ENCODE measurements around the gene SFMBT2.

Gene SFMBT2

DNA sequence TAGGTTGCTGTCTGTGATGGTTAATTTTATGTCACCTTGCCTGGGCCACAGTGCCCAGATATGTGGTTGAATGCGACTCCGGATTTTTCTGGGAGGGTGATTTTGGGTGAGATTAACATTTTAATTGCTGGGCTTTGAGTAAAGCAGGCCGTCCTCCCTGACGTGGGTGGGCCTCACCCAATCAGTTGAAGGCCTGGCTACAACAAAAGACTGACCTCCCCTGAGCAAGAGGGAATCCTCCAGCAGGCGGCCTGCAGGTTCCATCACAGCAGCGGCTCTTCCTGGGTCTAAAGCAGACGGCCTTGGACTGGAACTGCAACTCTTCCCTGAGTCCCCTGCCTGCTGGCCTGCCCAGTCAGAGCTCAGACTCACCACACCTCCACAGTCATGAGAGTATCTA, 114.2 kb downstream of the SFMBT2 start:
- TF ChIP-seq, protein P1, sequence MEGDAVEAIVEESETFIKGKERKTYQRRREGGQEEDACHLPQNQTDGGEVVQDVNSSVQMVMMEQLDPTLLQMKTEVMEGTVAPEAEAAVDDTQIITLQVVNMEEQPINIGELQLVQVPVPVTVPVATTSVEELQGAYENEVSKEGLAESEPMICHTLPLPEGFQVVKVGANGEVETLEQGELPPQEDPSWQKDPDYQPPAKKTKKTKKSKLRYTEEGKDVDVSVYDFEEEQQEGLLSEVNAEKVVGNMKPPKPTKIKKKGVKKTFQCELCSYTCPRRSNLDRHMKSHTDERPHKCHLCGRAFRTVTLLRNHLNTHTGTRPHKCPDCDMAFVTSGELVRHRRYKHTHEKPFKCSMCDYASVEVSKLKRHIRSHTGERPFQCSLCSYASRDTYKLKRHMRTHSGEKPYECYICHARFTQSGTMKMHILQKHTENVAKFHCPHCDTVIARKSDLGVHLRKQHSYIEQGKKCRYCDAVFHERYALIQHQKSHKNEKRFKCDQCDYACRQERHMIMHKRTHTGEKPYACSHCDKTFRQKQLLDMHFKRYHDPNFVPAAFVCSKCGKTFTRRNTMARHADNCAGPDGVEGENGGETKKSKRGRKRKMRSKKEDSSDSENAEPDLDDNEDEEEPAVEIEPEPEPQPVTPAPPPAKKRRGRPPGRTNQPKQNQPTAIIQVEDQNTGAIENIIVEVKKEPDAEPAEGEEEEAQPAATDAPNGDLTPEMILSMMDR (IDR thresholded peaks at IDR 0.05; ENCODE audit: low read length, missing control alignments) = no peak

DNA sequence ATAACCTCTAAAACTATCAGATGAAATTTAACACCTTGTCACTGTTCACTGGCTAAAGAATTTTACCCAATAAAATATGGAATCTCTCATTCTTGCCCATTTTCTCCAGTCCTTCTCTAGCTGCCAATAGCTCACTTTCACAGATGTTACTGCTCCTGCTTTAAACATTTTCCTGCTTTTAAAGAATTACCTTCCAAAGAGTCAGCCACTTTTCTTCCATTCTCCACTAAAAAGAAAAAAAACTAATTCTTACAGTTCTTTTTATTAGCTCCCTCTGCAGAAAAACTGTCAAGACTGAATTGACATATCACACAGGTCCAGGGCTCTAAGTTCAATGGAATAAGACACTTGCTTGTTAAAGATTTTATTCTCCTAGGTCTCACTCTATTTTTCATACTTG, 114.8 kb downstream of the SFMBT2 start:
- H3K4me3 ChIP-seq (replicated peaks; ENCODE audit: low read depth, low read length) = no peak overlapping the region
- no peak for DNase-seq (ENCODE audit: low read depth)
- TF ChIP-seq, protein P1 (IDR thresholded peaks at IDR 0.05; ENCODE audit: low read length, missing control alignments) = no peak

More for the DNA sequence above, 114.2 kb downstream of the SFMBT2 start:
- no peak for DNase-seq (ENCODE audit: low read depth)
- no peak overlapping the region for H3K4me3 ChIP-seq (replicated peaks; ENCODE audit: low read depth, low read length)

DNA sequence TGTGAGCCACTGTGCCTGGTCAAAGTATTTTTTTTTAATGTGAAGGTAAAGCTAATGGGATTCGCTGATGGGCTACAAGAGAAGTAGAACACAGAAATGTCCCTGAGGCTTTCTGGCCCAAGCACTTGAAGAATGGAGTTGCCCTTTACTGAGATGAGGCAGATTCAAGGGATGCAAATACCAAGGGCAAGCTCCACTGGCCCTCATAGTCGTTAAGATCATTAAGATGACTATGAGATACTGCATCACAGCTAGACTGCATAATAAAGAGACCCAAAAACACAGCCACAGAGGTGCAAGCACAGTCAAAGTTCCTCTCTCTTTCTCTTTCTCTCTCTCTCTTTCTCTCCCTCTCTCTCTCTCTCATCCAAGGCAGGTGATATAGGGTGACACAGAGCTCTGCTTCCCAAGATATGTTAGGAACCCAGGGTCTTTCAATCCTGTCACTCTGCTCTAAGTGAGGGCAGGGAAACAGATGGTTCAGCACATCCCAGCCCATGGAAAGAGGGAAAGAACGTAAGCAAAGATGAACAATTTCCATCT, 117.4 kb downstream of the SFMBT2 start:
- no peak overlapping the region for H3K4me3 ChIP-seq (replicated peaks; ENCODE audit: low read depth, low read length)
- DNase-seq (ENCODE audit: low read depth) = no peak
- TF ChIP-seq, protein P1 (IDR thresholded peaks at IDR 0.05; ENCODE audit: low read length, missing control alignments) = no peak

DNA sequence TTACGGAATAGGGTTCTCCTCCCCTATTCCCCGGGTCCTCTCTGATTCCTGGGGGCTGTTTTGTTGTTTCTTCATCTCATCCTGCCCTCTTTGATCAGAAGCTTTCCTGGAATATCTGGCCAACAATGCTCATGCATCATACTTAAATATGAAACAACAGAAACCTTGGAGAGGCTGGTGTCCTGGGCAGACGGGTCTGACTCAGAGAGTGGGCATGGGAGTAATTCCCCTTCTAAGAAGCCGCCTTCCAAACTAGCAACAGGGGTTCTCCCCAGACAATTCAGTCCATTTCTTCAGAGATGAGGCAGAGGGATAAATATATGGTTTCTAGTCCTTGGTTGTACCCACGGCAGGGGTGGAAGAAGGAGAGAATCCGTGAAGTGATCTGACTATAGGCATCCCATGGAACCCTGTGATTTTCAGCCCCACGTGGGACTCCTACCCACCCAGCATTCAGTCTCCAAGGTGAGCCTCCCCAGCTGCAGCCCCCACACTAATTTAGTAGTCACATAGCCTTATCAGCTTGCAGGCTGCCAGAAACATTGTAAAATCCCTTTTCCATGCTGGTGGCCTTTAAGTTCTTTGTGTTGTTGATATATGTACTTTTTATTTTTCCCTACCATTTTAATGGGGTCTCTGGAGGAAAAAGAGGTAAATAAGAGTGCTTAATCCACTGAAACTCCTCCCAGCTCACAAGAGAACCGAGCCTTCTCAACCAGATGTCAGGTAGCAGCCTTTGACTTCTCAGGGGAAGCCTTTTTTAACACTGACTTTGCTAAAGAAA, 119.2 kb downstream of the SFMBT2 start:
- TF ChIP-seq, protein P1 (IDR thresholded peaks at IDR 0.05; ENCODE audit: low read length, missing control alignments) = no peak
- DNase-seq (ENCODE audit: low read depth) = no peak
- H3K4me3 ChIP-seq (replicated peaks; ENCODE audit: low read depth, low read length) = no peak overlapping the region

DNA sequence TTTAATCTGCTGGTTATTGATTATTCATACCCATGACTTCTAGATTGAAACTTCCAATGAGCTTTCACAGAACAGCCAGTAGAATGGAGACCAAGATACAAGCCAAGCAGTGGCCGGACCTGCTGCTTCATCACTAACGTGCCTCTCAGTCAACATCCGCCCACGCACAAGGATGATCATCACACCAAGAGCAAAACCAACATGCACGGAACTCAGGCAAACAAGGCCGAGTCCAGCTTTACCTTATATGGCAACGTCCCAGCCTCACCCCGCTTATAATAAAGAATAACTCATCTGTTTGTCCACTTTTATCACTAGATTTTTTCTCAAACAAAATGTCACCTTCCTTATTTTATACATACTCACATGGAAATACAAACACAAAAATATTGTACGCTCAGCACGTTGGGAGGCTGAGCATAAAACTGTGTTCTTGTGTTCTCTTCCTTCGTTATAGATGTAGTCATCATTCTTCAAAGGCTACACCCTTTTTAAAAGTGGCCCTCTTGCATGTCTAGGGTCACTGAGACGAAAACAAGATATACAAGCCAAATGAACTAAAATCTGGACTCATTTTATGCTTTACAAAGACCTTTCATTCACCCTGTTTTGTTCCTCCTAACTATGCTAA, 122.7 kb downstream of the SFMBT2 start:
- TF ChIP-seq, protein P1 (IDR thresholded peaks at IDR 0.05; ENCODE audit: low read length, missing control alignments) = no peak
- no peak for DNase-seq (ENCODE audit: low read depth)
- H3K4me3 ChIP-seq (replicated peaks; ENCODE audit: low read depth, low read length) = no peak overlapping the region

DNA sequence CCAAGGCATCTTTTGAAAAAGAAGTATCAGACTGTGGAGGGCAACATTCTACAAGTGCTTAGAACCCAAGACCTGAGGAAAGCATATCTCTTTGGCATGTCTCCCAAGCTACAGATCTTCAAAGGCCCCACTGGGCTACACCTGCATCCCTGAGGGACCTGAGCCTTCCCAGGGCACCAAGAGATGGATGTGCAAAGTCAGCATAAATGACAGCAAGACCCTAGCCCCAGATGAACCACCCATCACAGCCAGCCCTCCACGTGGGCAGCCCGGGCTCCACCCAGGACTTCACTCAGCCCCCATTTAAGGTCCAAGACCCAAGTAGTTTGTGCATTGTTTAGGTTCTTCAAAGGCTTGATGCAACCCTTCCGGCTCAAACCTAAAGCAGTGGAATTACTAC, 123.5 kb downstream of the SFMBT2 start:
- no peak for DNase-seq (ENCODE audit: low read depth)
- TF ChIP-seq, protein P1 (IDR thresholded peaks at IDR 0.05; ENCODE audit: low read length, missing control alignments) = no peak
- H3K4me3 ChIP-seq (replicated peaks; ENCODE audit: low read depth, low read length) = no peak overlapping the region

Measured in fibroblast of pulmonary artery (primary cell).